H9 (cell line): Measurements from ENCODE around the gene HECTD2. TPM values are rescaled to one million over a fixed set of nuclear protein-coding genes. Genes with fewer than 3 reads are reported as not detected.

ENCODE experiments used
- DNase-seq: peaks from one replicate; pipeline ENCODE4 v3.0.0-alpha.2; 2017
- H2AFZ ChIP-seq: one replicate; pipeline ENCODE4 v1.6.1; 2013; ENCODE audit warnings: mild to moderate bottlenecking, low read length, control low read depth, moderate library complexity
- H2AK5ac ChIP-seq: 2 replicates; pipeline ENCODE4 v1.6.1; 2013; ENCODE audit warnings: low read length, control low read depth, mixed read lengths; ENCODE audit not compliant: insufficient read length
- H2BK120ac ChIP-seq: one replicate; pipeline ENCODE4 v1.6.1; 2013; ENCODE audit warnings: low read depth, mild to moderate bottlenecking, low read length, control low read depth, inconsistent platforms; ENCODE audit not compliant: poor library complexity, severe bottlenecking
- H2BK12ac ChIP-seq: 2 replicates; pipeline ENCODE4 v1.6.1; 2013; ENCODE audit warnings: low read length, control low read depth, mixed read lengths, low read depth; ENCODE audit not compliant: insufficient read length
- H2BK15ac ChIP-seq: 2 replicates; pipeline ENCODE4 v1.6.1; 2013; ENCODE audit warnings: low read depth, low read length, control low read depth
- H2BK20ac ChIP-seq: one replicate; pipeline ENCODE4 v1.6.1; 2013; ENCODE audit warnings: low read depth, mild to moderate bottlenecking, low read length, control low read depth, inconsistent platforms; ENCODE audit not compliant: poor library complexity, severe bottlenecking
- H2BK5ac ChIP-seq: 2 replicates; pipeline ENCODE4 v1.6.1; 2013; ENCODE audit warnings: low read length, control low read depth, mixed read lengths; ENCODE audit not compliant: insufficient read length
- H3K14ac ChIP-seq: 2 replicates; pipeline ENCODE4 v1.6.1; 2013; ENCODE audit warnings: low read length, control low read depth; ENCODE audit not compliant: insufficient read depth
- H3K18ac ChIP-seq: 2 replicates; pipeline ENCODE4 v1.6.1; 2013; ENCODE audit warnings: low read depth, mild to moderate bottlenecking, mixed read lengths, low read length, control low read depth; ENCODE audit not compliant: insufficient read length
- H3K23ac ChIP-seq: 2 replicates; pipeline ENCODE4 v1.6.1; 2013; ENCODE audit warnings: low read length, control low read depth, mixed read lengths, low read depth; ENCODE audit not compliant: insufficient read length
- H3K23me2 ChIP-seq: 2 replicates; pipeline ENCODE4 v1.6.1; 2013; ENCODE audit warnings: low read depth, mild to moderate bottlenecking, mixed read lengths, low read length, control low read depth; ENCODE audit not compliant: insufficient read length, poor library complexity, severe bottlenecking
- H3K27ac ChIP-seq: 2 replicates; pipeline ENCODE4 v1.5.1; 2013; ENCODE audit warnings: low read length, control low read depth, mixed read lengths, low read depth; ENCODE audit not compliant: insufficient read length
- H3K27me3 ChIP-seq: 2 replicates; pipeline ENCODE4 v1.6.1; 2013; ENCODE audit warnings: low read length, control low read depth, inconsistent platforms; ENCODE audit not compliant: insufficient read depth
- H3K4ac ChIP-seq: 2 replicates; pipeline ENCODE4 v1.6.1; 2013; ENCODE audit warnings: low read depth, mild to moderate bottlenecking, control low read depth, inconsistent platforms, low read length, moderate library complexity
- H3K4me1 ChIP-seq: 2 replicates; pipeline ENCODE4 v1.6.1; 2013; ENCODE audit warnings: low read length, control low read depth, inconsistent platforms; ENCODE audit not compliant: insufficient read depth
- H3K4me2 ChIP-seq: 2 replicates; pipeline ENCODE4 v1.6.1; 2013; ENCODE audit warnings: low read length, control low read depth, mixed read lengths; ENCODE audit not compliant: insufficient read length, insufficient read depth
- H3K56ac ChIP-seq: 2 replicates; pipeline ENCODE4 v1.6.1; 2013; ENCODE audit warnings: low read depth, mild to moderate bottlenecking, mixed read lengths, low read length, control low read depth; ENCODE audit not compliant: insufficient read length
- H3K79me1 ChIP-seq: 2 replicates; pipeline ENCODE4 v1.6.1; 2013; ENCODE audit warnings: low read depth, mild to moderate bottlenecking, moderate library complexity, low read length, control low read depth, inconsistent platforms; ENCODE audit not compliant: insufficient read depth, poor library complexity, severe bottlenecking
- H3K79me2 ChIP-seq: 2 replicates; pipeline ENCODE4 v1.6.1; 2013; ENCODE audit warnings: low read length, control low read depth, inconsistent platforms; ENCODE audit not compliant: insufficient read depth
- H3K9ac ChIP-seq: 2 replicates; pipeline ENCODE4 v1.6.1; 2013; ENCODE audit warnings: low read length, control low read depth, mixed read lengths; ENCODE audit not compliant: insufficient read length; ENCODE audit errors: extremely low read depth
- H3K9me3 ChIP-seq: one replicate; pipeline ENCODE4 v1.6.1; 2013; ENCODE audit warnings: low read depth, low read length, inconsistent platforms; ENCODE audit not compliant: control insufficient read depth
- H3T11ph ChIP-seq: one replicate; pipeline ENCODE4 v1.6.1; 2013; ENCODE audit warnings: mild to moderate bottlenecking, low read length, control low read depth, inconsistent platforms
- H4K20me1 ChIP-seq: one replicate; pipeline ENCODE4 v1.6.1; 2013; ENCODE audit not compliant: control insufficient read depth, insufficient read length, insufficient read depth
- H4K5ac ChIP-seq: 2 replicates; pipeline ENCODE4 v1.6.1; 2013; ENCODE audit warnings: low read depth, mild to moderate bottlenecking, mixed read lengths, low read length, control low read depth; ENCODE audit not compliant: insufficient read length
- H4K8ac ChIP-seq: replicated peaks from 2 replicates; pipeline ENCODE4 v1.6.1; 2013; ENCODE audit warnings: low read length, control low read depth, mixed read lengths, low read depth; ENCODE audit not compliant: insufficient read length
- H4K91ac ChIP-seq: 2 replicates; pipeline ENCODE4 v1.6.1; 2013; ENCODE audit warnings: low read depth, mild to moderate bottlenecking, moderate library complexity, mixed read lengths, low read length, control low read depth; ENCODE audit not compliant: insufficient read length
- H3K27ac Mint-ChIP-seq, 3 experiments: 2 replicates in 2 of 3; 3 replicates in 1 of 3; pipeline ENCODE4 v1.8.0; 2020 to 2021; ENCODE audit warnings: mixed read lengths in 3 of 3, mild to moderate bottlenecking in 1 of 3, moderate library complexity in 1 of 3
- H3K27me3 Mint-ChIP-seq: 2 replicates; pipeline ENCODE4 v1.8.0; 2021; ENCODE audit warnings: low read depth, mild to moderate bottlenecking, moderate library complexity, mixed read lengths
- H3K36me3 Mint-ChIP-seq, 3 experiments: 2 replicates in 2 of 3; 3 replicates in 1 of 3; pipeline ENCODE4 v1.8.0; 2020 to 2021; ENCODE audit warnings: low read depth in 3 of 3, mixed read lengths in 3 of 3; ENCODE audit not compliant: insufficient read depth in 1 of 3
- H3K4me1 Mint-ChIP-seq, 2 experiments: 2 replicates each; pipeline ENCODE4 v1.8.0; 2020; ENCODE audit warnings: mixed read lengths in 2 of 2
- H3K4me3 Mint-ChIP-seq, 2 experiments: 2 replicates in 1 of 2; 3 replicates in 1 of 2; pipeline ENCODE4 v1.8.0; 2020 to 2021; ENCODE audit warnings: mild to moderate bottlenecking in 2 of 2, mixed read lengths in 2 of 2, moderate library complexity in 1 of 2
- H3K9me3 Mint-ChIP-seq, 2 experiments: 2 replicates in 1 of 2; 3 replicates in 1 of 2; pipeline ENCODE4 v1.8.0; 2020; ENCODE audit warnings: mild to moderate bottlenecking in 2 of 2, mixed read lengths in 2 of 2, moderate library complexity in 1 of 2
- CTCF ChIP-seq: fragments of 200-600 bp; sonication (generic); conservative IDR thresholded peaks from 3 replicates; pipeline ENCODE4 v1.8.0; 2021; ENCODE audit warnings: antibody characterized with exemption, mild to moderate bottlenecking
- WGBS: extraction: QIAGEN DNeasy Blood & Tissue Kit; methylation state at CpG from one replicate; pipeline ENCODE4 v1.1.7; 2013; ENCODE audit warnings: missing lambda C conversion rate, low lambda C conversion rate, mixed read lengths; ENCODE audit not compliant: insufficient read length; ENCODE audit errors: extremely low coverage; 5-methylcytosine and 5-hydroxymethylcytosine counted together
- total RNA-seq: library from RNA; stranded (reverse); gene quantifications from 2 replicates; pipeline ENCODE4 v1.2.1, GENCODE V29; 2021

HECTD2 gene
- total RNA-seq, 1 experiment from 2014 or later: 13.4 TPM

GRCh38 chr10:91474009-91474408 lies 63.9 kb downstream of the HECTD2 start:
- no CpG with 5 or more reads among the region's 1 CpG for WGBS
- H3K27ac ChIP-seq: no peak overlapping the region
- no peak for DNase-seq
- no peak overlapping the region for H2BK15ac ChIP-seq
- Mint-ChIP-seq H3K36me3 (peaks cover 3 to 12% (median 4%) of the 10 kb centered on the region in 3 experiments; a peak in 5 of 7 replicates), H3K9me3 (peaks cover 19% of the 10 kb centered on the region in 2 experiments), H3K27me3 (no peaks in the 10 kb centered on the region; the same call in 1 of the 2 replicates), H3K4me1 (no peaks in the 10 kb centered on the region), H3K4me3 (no peak overlapping the region), H3K27ac (no peak overlapping the region)
- no peak overlapping the region for H3K23ac ChIP-seq
- H3K79me1 ChIP-seq: no peaks in the 10 kb centered on the region
- no peak overlapping the region for H4K91ac ChIP-seq
- H4K8ac ChIP-seq: no peak overlapping the region
- H3K4me1 ChIP-seq: no peaks in the 10 kb centered on the region
- no peaks in the 10 kb centered on the region for H3K23me2 ChIP-seq
- no peak overlapping the region for H3K56ac ChIP-seq
- no peak overlapping the region for H2AFZ ChIP-seq
- H4K5ac ChIP-seq: no peak overlapping the region
- no peak overlapping the region for H2BK12ac ChIP-seq
- no peak overlapping the region for H3T11ph ChIP-seq
- no peak overlapping the region for H2BK5ac ChIP-seq
- H3K9ac ChIP-seq: no peak overlapping the region
- no peaks in the 10 kb centered on the region for H4K20me1 ChIP-seq
- H2AK5ac ChIP-seq: no peak overlapping the region
- H3K79me2 ChIP-seq: no peaks in the 10 kb centered on the region
- no peaks in the 10 kb centered on the region for H3K27me3 ChIP-seq
- no peak overlapping the region for H2BK120ac ChIP-seq
- H3K4me2 ChIP-seq: no peak overlapping the region
- no peak for TF ChIP-seq CTCF
- no peak overlapping the region for H3K4ac ChIP-seq
- no peak overlapping the region for H3K18ac ChIP-seq
- H3K14ac ChIP-seq: no peak overlapping the region
- H2BK20ac ChIP-seq: no peak overlapping the region
- H3K9me3 ChIP-seq: no peaks in the 10 kb centered on the region
